GM12891 (cell line): ENCODE data around the gene WDFY2.

Experiments used
- POLR2A ChIP-seq: IDR thresholded peaks from 2 replicates; pipeline ENCODE4 v1.6.1; 2011; ENCODE audit warnings: low read depth, low read length, control low read depth
- POLR2AphosphoS5 ChIP-seq: IDR thresholded peaks from 2 replicates; pipeline ENCODE4 v1.6.1; 2011; ENCODE audit warnings: low read depth, low read length, control low read depth
- SPI1 ChIP-seq: IDR thresholded peaks from 2 replicates; pipeline ENCODE4 v1.6.1; 2011; ENCODE audit warnings: low read depth, low read length, control low read depth
- TAF1 ChIP-seq: IDR thresholded peaks from 2 replicates; pipeline ENCODE4 v1.6.1; 2011; ENCODE audit warnings: low read depth, low read length, control low read depth

DNA sequence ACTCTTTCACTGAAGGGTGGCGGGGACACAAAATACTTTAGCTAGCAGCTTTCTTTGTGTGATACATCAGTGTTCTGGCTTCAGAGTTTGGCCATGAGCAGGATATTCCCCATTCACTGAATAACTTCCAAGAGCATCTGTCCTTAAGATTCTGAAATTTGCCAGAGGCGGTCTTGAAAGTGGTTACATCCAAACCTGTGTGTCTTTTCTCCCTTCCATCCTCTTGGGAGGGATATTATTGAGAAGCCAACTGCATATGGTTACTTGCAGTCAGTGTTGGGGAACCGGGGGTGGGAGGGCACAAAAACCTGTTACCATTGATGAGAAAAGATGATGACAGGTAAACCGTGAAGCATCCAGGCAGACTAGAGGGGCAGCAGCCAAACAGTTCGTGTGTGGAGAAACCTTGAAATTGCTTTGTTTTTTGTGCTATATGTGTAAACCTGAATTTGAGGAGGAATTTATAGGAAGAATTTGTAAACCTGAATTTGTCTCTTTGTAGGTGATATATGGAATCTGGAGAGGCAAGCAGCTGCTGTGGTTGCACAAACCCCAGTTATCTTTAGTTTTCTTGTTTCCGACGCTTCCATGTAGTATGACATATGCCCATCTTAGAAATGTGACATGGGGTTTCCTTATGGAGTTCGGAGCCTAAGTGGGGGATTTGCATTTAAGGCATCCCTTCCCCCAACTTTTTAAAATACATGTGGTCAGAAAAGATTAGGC is 104.8 kb downstream of the WDFY2 start:
- TF ChIP-seq POLR2A = no peak
- TF ChIP-seq TAF1 = no peak
- no peak for TF ChIP-seq POLR2AphosphoS5
- no peak for TF ChIP-seq SPI1
